NCI-H187 treated with DMSO at 0.1 percent for 48 hours (cell line): ENCODE measurements around the gene FZD8.

Experiments used
- DNase-seq: peaks from one replicate; lab custom pipeline; 2025; lab: John Stamatoyannopoulos, UW

FZD8 gene

DNA sequence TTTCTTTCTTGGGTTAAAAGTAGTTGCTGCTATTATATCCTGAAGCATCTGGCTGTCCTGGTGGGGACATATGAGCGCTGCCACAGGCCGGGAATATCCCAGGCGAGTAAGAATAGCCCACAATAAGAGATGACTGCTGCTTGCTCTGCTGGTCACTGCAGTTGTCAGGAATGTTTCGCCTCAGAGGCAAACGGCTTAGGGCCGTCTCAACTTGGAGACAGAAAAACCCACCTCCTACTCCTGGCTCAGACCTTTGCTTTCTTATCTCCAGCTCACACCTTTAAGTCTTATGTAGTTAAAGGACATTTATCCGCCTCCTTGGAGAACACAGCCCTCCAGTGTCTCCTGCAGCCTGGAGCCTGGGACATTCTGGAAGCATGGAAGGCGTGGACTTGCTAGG, 36.9 kb downstream of the FZD8 start, which contains the start of gene GJD4:
GJD4 (plus strand) TSS at position 151 of the 400 bp plus-strand sequence; CDS start at position 378, 227 bp downstream.
- DNase-seq: no peak

DNA sequence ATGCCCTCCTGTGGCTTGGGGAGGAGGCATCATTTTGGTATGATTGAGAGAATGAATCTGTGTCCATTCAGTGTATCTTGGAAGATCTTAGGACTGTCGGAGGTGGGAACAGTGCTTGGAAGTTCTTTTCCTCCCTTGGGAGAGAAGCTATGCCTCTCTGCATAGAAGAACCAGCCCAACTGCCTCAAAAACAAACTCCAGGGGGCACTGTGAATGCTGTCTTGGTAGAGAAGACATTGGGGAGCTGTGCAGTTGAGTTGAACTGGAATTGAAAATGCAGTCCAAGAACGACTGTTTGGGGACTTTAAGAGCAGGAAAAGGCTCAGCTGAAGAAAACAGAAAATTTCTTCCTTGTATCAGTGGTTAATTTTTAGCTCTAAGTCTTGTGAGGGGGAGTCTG, 41.9 kb downstream of the FZD8 start:
- no peak for DNase-seq

DNA sequence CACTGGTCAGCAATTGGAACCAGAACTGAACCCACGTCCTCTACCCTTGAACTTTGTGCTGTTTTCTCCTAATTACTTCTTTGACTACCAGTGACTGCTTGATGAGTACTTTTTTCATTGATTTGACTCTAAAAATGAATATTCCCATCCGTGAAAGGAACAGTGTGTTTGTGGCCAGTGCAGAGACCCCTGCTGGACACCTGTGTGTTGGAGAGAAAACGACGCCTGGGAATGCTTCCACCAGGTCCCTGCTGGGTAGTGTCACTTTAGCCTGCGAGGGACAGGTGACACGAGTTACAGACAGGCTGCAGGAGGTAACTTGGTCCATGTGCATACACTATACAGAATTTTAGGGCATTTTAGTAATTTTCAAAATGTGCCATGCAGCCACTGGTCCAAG, 43.7 kb downstream of the FZD8 start:
- DNase-seq: no peak

- DNase-seq: no peak
Observed at GRCh38 chr10:35595106-35595505, 47.0 kb downstream of the FZD8 start.

DNA sequence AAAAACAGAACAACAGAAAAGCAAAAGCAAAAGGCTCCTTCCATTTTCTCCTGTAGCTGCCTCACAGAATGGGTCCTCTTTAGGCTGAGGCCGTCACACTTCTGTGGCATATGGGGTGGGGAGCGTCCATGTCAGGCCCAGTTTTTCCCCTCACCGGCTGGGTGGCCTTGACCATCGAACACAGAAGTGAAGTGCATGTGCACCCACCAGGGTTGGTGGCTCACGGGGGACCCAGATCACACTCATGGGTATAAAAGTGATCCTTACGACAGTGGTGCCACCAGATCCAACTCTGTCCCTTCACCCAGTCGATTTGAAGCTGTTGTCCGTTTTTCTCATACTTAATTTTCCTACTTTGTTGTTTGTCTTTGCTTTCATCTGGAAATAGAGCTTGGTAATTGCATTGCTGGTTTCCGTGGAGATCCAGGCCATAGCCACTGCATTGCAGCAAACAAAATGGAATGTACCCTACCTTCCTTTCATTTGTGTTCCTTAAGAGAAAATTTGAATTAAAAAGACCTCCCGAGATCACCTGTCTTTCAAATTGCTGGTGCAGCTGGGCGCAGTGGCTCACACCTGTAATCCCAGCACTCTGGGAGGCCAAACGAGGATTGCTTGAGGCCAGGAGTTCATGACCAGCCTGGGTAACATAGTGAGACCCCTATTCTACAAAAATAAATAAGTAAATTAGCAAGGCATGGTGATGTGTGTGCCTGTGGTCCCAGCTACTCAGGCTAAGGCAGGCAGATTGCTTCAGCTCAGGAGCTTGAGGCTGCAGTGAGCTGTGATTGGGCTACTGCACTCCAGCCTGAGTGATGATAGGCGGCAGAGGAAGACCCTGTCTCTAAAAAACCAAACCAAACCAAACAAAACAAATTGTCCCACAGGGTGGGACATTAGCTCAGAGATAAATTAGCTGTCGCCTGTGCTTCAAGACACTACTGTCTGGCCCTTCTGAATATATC, 47.7 kb downstream of the FZD8 start:
- no peak for DNase-seq

DNA sequence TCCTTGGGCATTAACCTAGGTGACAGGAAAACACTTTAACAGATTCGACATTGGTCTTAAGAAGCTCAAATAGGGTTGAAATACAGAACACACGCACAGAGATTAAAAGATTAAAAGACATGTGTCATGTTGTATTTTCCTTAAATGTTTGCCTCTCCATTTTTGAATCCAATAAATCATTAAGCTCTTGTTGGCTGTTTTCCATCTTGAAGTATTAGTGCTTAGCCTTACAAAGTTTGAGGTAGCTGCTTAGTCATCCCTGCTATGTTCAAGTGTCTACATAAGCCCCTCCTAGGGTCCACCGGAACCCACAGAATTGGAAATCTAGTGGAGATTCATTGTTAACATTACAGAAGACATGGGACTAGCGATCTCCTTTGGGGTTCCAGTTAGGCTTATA, 49.7 kb downstream of the FZD8 start:
- no peak for DNase-seq

GRCh38 chr10:35588836-35589235, 53.3 kb downstream of the FZD8 start:
- DNase-seq: no peak
